ENCODE measurements around the gene LUZP1. TPM values are rescaled to one million over a fixed set of nuclear protein-coding genes. Genes with fewer than 3 reads are reported as not detected.

LUZP1 gene
- 10 to 100 TPM; 25.4 to 51.6 (median 36.8) TPM for total RNA-seq
- polyA plus RNA-seq = 1 to 10 TPM; 1.7 to 5.1 (median 1.9) TPM
- long read RNA-seq, donor 1, partial matches to known transcripts = 0 of 3 reads
- long read RNA-seq, donor 1, other reads (novel, unspliced or antisense) = 0 of 3 reads
- long read RNA-seq, donor 2, full-length matches to known transcripts = 2 of 2 reads
- long read RNA-seq, donor 2, partial matches to known transcripts = 0 of 2 reads
- long read RNA-seq, donor 2, other reads (novel, unspliced or antisense) = 0 of 2 reads

GRCh38 chr1:23168445-23169194, at the start of gene LUZP1:
Gene LUZP1, minus strand, starts transcription at chr1:23168856.
- WGBS, 5 donors = 5 to 10% (median 5%) methylated on average over 42 to 56 of the region's 56 CpGs
- intact Hi-C loops (cut with DNase I; ENCODE audit: low total_unique reads) = loop anchor here (5.0 kb wide), 1 partner anchor 56 kb away; no protein-coding TSS in a partner anchor
- Histone ChIP-seq H3K27me3 (replicated peaks in 1 of 7) (no peaks in the 10 kb centered on the region), H3K4me3 (peak within 1 kb of the TSS; percentile 65 to 95 (median 82)), H3K9me3 (no peaks in the 10 kb centered on the region), H3K36me3 (no peaks in the 10 kb centered on the region), H3K27ac (peak within 1 kb of the TSS; percentile 78 to 96 (median 91)), H3K4me1 (peaks cover 17 to 71% (median 47%) of the 10 kb centered on the region in 6 donors)
- peak; percentile 97 for DNase-seq
- TF ChIP-seq POLR2A (IDR thresholded peaks at IDR 0.05) = peak in 2 of 3 donors; percentile 70 to 83
- peak; percentile 98 for TF ChIP-seq POLR2AphosphoS5 (IDR thresholded peaks at IDR 0.05)
- peak in 3 of 11 experiments; percentile 12 to 32 (median 26) for TF ChIP-seq CTCF (IDR thresholded peaks at IDR 0.05 in 8 of 11, conservative IDR thresholded peaks at IDR 0.05 in 3 of 11)

- no peaks in the 10 kb centered on the region for H3K36me3 ChIP-seq
- H3K4me3 ChIP-seq = peak within 1 kb of the TSS; percentile 20 to 69 (median 42)
- peaks cover 6 to 73% (median 41%) of the 10 kb centered on the region in 7 donors for H3K27me3 ChIP-seq (replicated peaks in 1 of 7)
- TF ChIP-seq POLR2A (IDR thresholded peaks at IDR 0.05) = no peak
- no peak for TF ChIP-seq CTCF (IDR thresholded peaks at IDR 0.05 in 8 of 11, conservative IDR thresholded peaks at IDR 0.05 in 3 of 11)
- no peak for TF ChIP-seq POLR2AphosphoS5 (IDR thresholded peaks at IDR 0.05)
- intact Hi-C loops (cut with DNase I; ENCODE audit: low total_unique reads) = no loop called here
- DNase-seq = no peak
- no peaks in the 10 kb centered on the region for H3K9me3 ChIP-seq
- H3K4me1 ChIP-seq = peaks cover 5 to 21% (median 14%) of the 10 kb centered on the region in 6 donors
- H3K27ac ChIP-seq = no peak within 1 kb of the TSS
- WGBS, 5 donors = 2 to 6% (median 4%) methylated on average over 17 to 45 of the region's 45 CpGs
Observed at GRCh38 chr1:23217421-23218115, 48.9 kb upstream of the LUZP1 start, which contains the start of gene HTR1D. Gene HTR1D, minus strand, starts transcription at chr1:23217502. Its CDS starts 23,283 bp downstream, at chr1:23194219.

GRCh38 chr1:23216771-23217420, 48.2 kb upstream of the LUZP1 start:
- intact Hi-C loops (cut with DNase I; ENCODE audit: low total_unique reads) = no loop called here
- Histone ChIP-seq H3K4me3 (peak overlapping the region; percentile 20 to 69 (median 42)), H3K36me3 (no peaks in the 10 kb centered on the region), H3K9me3 (no peaks in the 10 kb centered on the region), H3K27me3 (replicated peaks in 1 of 7) (peaks cover 6 to 80% (median 43%) of the 10 kb centered on the region in 7 donors), H3K4me1 (peaks cover 5 to 21% (median 14%) of the 10 kb centered on the region in 6 donors), H3K27ac (no peak overlapping the region)
- WGBS, 5 donors = 1% methylated on average over 27 to 78 of the region's 78 CpGs
- TF ChIP-seq POLR2A (IDR thresholded peaks at IDR 0.05) = no peak
- no peak for TF ChIP-seq POLR2AphosphoS5 (IDR thresholded peaks at IDR 0.05)
- TF ChIP-seq CTCF (IDR thresholded peaks at IDR 0.05 in 8 of 11, conservative IDR thresholded peaks at IDR 0.05 in 3 of 11) = peak in 10 of 11 experiments; percentile 9 to 77 (median 60)
- DNase-seq = peak; percentile 76
